ENCODE data around the gene CAPN15. TPM values are rescaled to one million over a fixed set of nuclear protein-coding genes. Genes with fewer than 3 reads are reported as not detected.

Gene CAPN15
- total RNA-seq, 6 donors from 2014 or later, result 27.3 to 84.5 (median 66.1) TPM

DNA sequence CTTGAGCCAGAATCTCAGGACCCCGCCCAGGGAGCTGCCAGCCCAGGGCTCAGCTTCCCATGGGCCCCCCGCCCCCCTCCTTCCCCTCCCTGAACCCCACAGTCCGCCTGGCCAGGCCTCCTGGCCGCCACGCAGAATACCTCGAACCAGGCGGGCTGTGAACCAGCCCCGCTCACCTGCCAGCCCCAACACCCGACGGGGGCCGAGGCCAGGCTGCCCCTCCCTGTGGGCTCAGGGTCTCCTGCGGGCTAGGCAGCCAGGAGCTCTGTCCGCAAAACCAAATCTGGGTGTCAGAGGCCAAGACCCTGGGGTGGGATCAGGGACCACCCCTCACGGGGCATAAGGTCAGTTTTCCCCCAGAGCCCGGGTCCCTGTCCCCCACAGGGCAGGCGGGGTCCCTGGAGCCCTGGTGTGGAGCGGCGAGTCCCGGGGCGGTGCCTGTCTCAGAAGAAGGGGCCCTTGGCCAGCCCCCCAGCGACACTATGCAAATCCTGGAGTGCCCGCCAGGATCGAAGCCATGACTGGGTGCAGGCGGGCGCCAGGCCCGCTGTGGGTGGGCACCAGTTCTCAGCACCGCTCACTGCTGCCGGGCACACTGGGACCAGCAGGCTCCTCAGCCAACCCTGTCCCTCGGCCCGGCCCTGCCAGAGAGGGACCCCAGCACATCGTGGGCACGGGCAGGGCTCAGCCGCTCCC lies 26.2 kb downstream of the CAPN15 start:
- DNase-seq, result no peak
- ATAC-seq (ENCODE audit: low FRiP score in 2 of 2), result no peak
- no peaks in the 10 kb centered on the region for H3K4me1 ChIP-seq
- WGBS, 2 donors, result 90 to 96% methylated on average over 4 to 23 of the region's 33 CpGs
- no peak overlapping the region for H3K27ac ChIP-seq
- H3K36me3 ChIP-seq, result peaks cover 9 to 46% (median 44%) of the 10 kb centered on the region in 4 donors
- no peak overlapping the region for H3K4me3 ChIP-seq
- TF ChIP-seq POLR2AphosphoS5 (IDR thresholded peaks at IDR 0.05) (no peak), POLR2A (IDR thresholded peaks at IDR 0.05) (no peak), EP300 (IDR thresholded peaks at IDR 0.05) (no peak)
- TF ChIP-seq, protein P1, sequence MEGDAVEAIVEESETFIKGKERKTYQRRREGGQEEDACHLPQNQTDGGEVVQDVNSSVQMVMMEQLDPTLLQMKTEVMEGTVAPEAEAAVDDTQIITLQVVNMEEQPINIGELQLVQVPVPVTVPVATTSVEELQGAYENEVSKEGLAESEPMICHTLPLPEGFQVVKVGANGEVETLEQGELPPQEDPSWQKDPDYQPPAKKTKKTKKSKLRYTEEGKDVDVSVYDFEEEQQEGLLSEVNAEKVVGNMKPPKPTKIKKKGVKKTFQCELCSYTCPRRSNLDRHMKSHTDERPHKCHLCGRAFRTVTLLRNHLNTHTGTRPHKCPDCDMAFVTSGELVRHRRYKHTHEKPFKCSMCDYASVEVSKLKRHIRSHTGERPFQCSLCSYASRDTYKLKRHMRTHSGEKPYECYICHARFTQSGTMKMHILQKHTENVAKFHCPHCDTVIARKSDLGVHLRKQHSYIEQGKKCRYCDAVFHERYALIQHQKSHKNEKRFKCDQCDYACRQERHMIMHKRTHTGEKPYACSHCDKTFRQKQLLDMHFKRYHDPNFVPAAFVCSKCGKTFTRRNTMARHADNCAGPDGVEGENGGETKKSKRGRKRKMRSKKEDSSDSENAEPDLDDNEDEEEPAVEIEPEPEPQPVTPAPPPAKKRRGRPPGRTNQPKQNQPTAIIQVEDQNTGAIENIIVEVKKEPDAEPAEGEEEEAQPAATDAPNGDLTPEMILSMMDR (IDR thresholded peaks at IDR 0.05), result no peak
- no peaks in the 10 kb centered on the region for H3K9me3 ChIP-seq
- H3K27me3 ChIP-seq, result peaks cover 0 to 3% (median 0%) of the 10 kb centered on the region in 4 donors

DNA sequence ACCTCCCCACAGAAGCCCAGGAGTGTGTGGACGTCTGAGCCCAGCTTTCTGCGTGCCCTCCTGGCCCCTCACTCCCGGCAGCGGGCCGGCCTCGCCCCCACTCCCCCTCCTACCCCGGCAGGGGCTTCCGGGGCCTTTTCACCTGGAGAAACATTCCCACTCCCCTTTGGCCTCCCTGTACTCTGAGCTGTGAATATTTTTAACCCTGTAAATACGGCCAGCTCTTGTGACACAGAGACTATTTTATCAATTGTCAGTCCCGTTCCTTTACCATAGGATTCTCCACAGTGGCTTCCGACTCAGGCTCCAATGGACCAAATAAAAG lies 26.7 kb downstream of the CAPN15 start:
- WGBS, 2 donors, result 89 to 93% methylated on average over 10 to 11 of the region's 11 CpGs
- no peak for ATAC-seq (ENCODE audit: low FRiP score in 2 of 2)
- no peaks in the 10 kb centered on the region for H3K9me3 ChIP-seq
- TF ChIP-seq POLR2AphosphoS5 (IDR thresholded peaks at IDR 0.05) (no peak), POLR2A (IDR thresholded peaks at IDR 0.05) (no peak), EP300 (IDR thresholded peaks at IDR 0.05) (no peak)
- TF ChIP-seq, protein P1 (IDR thresholded peaks at IDR 0.05), result no peak
- H3K27me3 ChIP-seq, result peaks cover 0 to 7% (median under 1%) of the 10 kb centered on the region in 4 donors
- no peak overlapping the region for H3K4me3 ChIP-seq
- H3K36me3 ChIP-seq, result peaks cover 9 to 41% (median 39%) of the 10 kb centered on the region in 4 donors
- no peak overlapping the region for H3K27ac ChIP-seq
- H3K4me1 ChIP-seq, result no peaks in the 10 kb centered on the region
- DNase-seq, result no peak

DNA sequence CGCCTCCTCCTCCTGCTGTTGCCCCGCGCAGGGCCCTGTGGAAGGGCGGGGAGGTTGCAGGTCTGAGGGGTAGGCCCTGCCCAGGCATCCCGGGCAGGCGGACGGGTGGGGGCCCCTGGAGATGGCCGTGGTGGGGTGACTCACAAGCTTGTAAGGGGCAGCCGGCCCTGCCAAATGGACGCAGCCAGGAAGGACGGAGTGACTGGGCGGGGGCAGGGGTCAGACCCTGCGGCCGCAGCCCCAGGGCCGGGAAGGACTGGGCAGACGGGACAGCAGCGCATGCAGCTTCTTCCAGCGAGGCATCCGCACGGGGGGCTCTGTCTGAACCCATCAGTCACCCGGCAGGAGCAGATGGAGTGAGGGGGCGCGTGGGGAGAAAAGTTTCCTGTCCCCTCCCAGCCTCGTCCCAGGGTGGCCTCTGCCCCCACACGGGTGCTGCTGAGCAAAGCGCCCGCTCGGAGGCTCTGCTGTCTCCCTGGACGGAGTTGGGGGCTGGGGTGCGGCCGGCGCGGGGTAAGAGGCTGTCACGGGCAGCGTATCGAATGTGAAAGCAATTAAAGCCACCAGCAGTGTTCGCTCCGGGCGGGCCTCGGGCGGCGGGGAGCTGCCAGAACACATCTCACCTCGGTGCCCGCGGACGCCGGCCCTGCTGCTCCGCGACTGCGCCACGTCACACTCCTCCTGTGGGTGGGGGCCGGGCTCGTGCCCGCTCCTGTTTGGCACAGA lies 27.3 kb downstream of the CAPN15 start:
- H3K4me3 ChIP-seq, result no peak overlapping the region
- no peaks in the 10 kb centered on the region for H3K9me3 ChIP-seq
- H3K4me1 ChIP-seq, result peaks cover 0 to 5% (median 2%) of the 10 kb centered on the region in 4 donors
- H3K27ac ChIP-seq, result no peak overlapping the region
- WGBS, 2 donors, result 80 to 86% methylated on average over 24 to 52 of the region's 54 CpGs
- TF ChIP-seq POLR2A (IDR thresholded peaks at IDR 0.05) (no peak), POLR2AphosphoS5 (IDR thresholded peaks at IDR 0.05) (no peak), EP300 (IDR thresholded peaks at IDR 0.05) (no peak)
- TF ChIP-seq, protein P1 (IDR thresholded peaks at IDR 0.05), result no peak
- peaks cover 1 to 12% (median 4%) of the 10 kb centered on the region in 4 donors for H3K27me3 ChIP-seq
- ATAC-seq (ENCODE audit: low FRiP score in 2 of 2) (peak in 1 of 2 donors; percentile 68), DNase-seq (no peak)
- peaks cover 9 to 36% (median 34%) of the 10 kb centered on the region in 4 donors for H3K36me3 ChIP-seq

DNA sequence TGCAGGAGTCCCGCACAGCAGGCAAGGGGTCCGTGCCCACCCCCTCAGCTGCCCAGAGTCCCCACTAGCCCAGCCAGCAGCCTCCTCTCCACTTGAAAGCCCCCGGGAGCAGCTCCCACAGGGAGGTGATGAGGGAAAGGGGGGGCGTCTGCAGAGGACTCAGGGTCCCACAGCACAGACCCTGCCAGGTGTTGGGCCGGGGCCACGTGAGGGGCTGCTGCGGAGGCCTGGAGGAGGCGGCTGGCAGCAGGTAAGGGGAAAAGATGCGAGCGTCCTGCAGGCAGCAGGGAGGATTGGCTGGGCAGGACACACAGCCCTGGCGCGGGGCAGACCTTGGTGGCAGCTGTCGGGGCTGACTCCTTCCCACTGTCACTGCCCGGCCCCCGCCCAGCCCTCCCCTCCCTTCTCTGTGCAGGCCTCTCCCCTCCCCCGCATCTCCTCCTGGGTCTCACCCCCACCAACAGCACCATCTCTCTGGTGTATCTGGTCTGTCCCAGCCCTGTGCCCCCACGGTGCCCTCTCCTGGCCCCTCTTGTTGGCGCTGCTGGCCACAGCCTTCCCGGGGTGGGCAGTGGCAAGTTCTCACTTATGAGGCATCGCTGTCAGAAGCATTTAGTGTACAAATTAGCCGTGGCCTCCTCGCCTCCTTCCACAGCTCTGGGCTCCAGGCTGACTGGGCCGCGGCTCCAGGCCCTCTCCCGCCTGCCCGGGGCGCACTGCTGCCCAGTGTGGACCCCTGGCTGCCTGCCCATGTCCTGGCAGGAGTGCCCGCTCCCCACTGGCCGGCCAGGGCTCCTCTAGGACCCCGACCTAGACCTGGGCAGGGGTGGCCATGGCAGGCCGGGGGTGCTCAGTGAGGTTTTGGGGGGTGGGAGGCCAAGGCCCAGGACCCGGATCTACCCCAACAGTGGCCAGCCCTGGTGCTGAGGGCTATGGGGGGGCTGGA lies 28.3 kb downstream of the CAPN15 start:
- Histone ChIP-seq H3K27me3 (peaks cover 1 to 21% (median 10%) of the 10 kb centered on the region in 4 donors), H3K36me3 (peaks cover 9 to 29% (median 29%) of the 10 kb centered on the region in 4 donors), H3K4me3 (no peak overlapping the region), H3K9me3 (no peaks in the 10 kb centered on the region), H3K27ac (no peak overlapping the region), H3K4me1 (peaks cover 0 to 15% (median 6%) of the 10 kb centered on the region in 4 donors)
- TF ChIP-seq EP300 (IDR thresholded peaks at IDR 0.05) (no peak), POLR2AphosphoS5 (IDR thresholded peaks at IDR 0.05) (no peak)
- TF ChIP-seq, protein P1 (IDR thresholded peaks at IDR 0.05), result no peak
- 86 to 89% methylated on average over 15 to 21 of the region's 32 CpGs for WGBS, 2 donors
- DNase-seq (no peak), ATAC-seq (ENCODE audit: low FRiP score in 2 of 2) (no peak)
